GM19452 (cell line): Measurements from ENCODE around the gene TMEM182.

Experiments used
- ATAC-seq: cut with Tn5 transposase; IDR thresholded peaks from one replicate; pipeline ENCODE4 v1.9.1; 2021; ENCODE audit not compliant: unreplicated experiment

Gene TMEM182

DNA sequence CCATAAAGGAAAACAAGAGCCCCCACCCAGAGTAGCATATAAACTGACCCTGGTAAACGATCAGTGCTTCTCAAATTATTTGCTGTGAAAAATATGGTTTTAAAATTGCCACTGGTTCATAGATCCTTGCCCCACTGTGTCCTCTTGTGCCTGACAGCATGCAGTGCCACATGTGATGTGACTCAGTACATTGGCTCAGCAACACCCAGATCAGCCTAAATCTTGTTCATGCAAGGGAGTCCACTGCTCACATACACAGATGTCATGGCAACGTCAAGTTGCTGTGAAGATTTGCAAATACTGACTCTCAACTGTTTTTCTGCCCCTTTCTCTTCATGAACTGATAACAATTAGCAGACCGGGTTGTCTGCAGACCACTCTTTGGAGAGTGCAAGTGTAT, 91.0 kb downstream of the TMEM182 start:
- no peak for ATAC-seq
